HG03097 (cell line): ENCODE results near the gene TMEM132D.

Experiments
- ATAC-seq: cut with Tn5 transposase; IDR thresholded peaks from one replicate; pipeline ENCODE4 v1.9.1; 2021; ENCODE audit not compliant: unreplicated experiment, low FRiP score

TMEM132D gene

DNA sequence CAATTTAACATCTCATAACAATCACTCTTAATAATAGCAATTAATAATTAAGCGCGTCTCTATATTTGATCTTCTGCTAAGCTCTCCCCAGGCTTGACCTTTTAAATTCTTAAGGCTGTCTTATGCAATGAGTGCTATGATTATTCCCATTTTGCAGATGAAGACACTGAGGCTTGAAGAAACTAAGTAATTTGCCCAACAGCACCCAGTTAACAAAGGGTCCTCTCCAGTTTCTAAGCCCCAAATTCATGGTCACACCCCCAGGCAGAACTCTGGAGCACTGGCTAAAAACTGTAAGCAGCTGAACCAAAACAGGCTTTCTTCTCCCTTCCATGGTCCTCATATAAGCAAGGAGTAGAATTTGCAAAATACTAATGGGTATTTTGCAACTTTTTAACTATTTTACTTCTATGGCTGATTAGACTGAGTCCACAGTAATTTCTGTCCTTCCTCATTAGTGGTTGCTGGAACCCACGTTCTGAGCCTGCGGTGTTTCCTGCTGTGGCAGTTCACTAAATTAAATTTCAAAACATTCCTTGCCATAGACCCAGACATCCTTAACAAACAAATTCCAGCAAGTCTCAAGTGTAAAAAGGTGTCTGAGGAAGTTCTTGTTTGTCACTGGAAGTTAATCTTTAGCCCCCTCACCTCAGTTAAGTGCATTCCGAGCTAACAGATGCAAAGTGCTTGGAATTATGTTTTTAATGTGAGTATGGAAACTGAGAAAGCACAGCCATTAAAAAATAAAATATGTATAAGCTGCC lies 76.5 kb downstream of the TMEM132D start:
- ATAC-seq: no peak

DNA sequence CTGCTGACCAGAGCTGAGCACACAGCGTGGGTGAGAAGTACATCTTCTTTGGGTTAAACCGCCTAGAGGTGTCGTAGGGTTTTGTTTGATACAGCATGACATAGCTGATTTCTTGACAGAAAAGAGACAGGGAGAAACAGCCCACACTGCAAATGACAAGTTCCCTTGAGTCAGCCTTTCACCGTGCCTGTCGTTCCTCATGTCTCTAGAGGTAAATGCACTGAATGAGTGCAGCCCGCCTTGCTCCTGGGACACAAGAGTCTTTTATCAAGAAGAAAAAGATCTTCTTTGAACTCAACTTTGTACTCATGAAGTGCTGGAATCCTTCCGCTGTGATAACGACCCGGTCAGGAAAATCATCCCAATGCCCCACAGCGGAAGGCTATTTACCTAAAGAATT lies 77.6 kb downstream of the TMEM132D start:
- no peak for ATAC-seq

DNA sequence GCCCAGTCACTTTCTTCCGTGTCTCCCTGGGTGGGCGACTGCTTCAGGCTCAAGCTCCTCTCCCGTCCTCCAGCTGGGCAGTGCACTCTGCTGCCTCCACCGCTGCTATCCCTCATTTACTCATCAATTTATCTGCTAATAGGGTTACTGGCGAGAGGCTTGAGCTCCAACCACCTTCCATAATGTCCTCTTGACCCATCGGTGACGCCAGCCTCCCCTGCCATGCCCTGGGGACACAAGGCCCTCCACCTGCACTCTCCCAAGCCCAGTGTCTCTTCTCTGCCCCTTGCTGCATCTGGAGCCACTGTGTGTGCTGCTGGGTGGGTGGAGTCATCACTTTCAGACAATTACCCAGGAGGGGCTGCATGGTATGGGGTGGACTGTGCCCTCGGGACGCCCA lies 78.5 kb downstream of the TMEM132D start:
- no peak for ATAC-seq

DNA sequence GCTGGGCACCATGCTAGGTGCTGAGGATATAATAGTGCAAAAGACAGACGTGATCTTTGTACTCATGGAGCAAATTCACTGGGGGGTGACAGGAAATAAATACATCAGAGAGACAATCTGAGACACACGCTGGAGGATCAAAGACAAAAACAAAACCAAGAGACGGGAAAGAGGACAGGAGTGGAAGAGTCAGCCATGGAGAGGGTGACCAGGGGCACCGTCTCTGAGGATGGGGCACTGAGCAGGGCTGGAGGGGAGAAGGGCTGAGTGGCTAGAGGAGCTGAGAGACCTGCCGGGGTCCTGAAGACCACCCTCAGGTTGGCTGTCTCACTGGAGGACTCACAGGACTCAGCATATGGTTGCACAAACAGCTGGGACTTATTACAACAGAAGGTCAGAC lies 81.9 kb downstream of the TMEM132D start:
- no peak for ATAC-seq

DNA sequence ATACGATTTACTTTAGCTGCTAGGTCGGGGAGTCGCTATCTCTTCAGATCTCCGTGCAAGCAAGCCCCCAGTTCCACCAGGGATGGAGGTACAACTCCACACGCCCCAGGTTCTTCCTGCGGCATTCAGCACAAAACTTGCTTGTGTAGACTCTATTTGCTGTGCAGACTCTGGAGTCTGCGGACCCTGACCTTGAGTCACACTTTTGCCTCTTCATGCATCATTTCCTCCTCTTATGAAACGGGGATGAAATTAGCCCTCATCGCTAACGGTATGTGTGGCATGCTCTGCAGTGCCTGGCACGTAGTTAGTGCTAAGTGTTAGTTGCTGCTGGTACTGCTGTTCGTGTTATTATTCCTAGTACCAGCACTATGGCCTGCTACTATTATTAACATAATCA lies 84.4 kb downstream of the TMEM132D start:
- ATAC-seq: no peak

GRCh38 chr12:129815846-129816245 lies 88.0 kb downstream of the TMEM132D start:
- no peak for ATAC-seq

GRCh38 chr12:129811963-129812362 lies 91.9 kb downstream of the TMEM132D start:
- ATAC-seq: no peak

DNA sequence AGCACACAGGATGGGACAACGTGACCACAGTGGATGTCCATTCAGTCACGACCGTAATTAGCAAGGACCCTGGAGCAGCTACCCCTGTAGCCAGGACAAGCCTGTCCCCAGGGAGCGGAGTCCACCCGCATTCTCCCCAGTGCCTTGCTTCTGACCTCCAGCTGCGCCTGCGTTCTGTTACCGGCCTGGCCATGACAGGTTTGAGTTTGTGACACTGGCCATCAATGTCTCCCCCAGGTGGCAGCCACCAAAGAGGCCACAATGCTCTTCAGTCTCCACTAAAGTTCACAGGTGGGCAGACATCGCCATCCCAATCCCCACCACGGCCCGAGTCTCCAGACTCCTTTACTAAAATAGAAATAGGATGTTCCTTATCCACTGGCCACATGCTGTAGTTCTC lies 96.7 kb downstream of the TMEM132D start:
- ATAC-seq: no peak

- ATAC-seq: no peak
Measured at GRCh38 chr12:129791396-129791795, 112.4 kb downstream of the TMEM132D start.

DNA sequence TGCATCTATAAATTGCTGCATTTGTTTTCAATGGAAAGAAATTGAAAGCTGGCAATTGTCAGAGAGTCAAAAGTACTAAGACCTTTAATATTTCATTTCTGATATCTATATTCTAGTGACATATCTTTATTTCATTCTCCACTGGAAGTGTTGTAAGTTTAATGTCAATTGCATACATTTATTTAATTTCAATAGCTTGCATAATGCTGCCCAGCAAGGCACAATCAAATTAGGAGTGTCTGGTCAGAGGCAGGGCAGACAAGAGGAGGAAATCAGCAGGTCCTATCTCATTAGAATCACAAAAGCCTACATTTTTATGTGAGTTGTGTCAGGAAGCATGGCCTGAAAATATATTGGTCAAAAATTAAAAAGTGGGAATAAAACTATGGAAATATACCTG lies 112.9 kb downstream of the TMEM132D start:
- no peak for ATAC-seq

GRCh38 chr12:129790331-129790730 lies 113.5 kb downstream of the TMEM132D start:
- no peak for ATAC-seq

GRCh38 chr12:129789921-129790320 lies 113.9 kb downstream of the TMEM132D start:
- ATAC-seq: no peak

GRCh38 chr12:129788506-129789084 lies 115.2 kb downstream of the TMEM132D start:
- no peak for ATAC-seq

DNA sequence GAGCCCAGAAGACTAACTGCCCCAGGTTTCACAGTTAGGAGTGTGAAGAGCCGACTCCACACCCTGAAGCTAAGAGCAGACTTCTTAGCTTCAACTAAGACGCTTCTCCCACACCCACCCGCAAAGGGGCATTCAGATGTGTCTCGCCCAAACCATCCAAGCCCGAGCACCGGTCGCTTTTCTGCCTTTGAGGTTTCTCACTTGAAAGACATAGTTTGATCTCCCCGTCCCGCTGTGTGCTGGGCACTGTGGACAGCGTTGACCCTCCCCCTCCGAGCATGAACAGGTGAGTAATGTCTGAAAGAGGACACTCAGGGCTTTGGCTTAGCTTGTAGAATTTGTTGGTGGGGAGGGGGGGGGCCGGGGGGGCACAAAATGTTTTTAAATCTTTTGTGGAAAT lies 123.8 kb downstream of the TMEM132D start:
- ATAC-seq: no peak

GRCh38 chr12:129779033-129779432 lies 124.8 kb downstream of the TMEM132D start:
- no peak for ATAC-seq

- no peak for ATAC-seq
Measured at GRCh38 chr12:129776977-129777667, 126.7 kb downstream of the TMEM132D start.

DNA sequence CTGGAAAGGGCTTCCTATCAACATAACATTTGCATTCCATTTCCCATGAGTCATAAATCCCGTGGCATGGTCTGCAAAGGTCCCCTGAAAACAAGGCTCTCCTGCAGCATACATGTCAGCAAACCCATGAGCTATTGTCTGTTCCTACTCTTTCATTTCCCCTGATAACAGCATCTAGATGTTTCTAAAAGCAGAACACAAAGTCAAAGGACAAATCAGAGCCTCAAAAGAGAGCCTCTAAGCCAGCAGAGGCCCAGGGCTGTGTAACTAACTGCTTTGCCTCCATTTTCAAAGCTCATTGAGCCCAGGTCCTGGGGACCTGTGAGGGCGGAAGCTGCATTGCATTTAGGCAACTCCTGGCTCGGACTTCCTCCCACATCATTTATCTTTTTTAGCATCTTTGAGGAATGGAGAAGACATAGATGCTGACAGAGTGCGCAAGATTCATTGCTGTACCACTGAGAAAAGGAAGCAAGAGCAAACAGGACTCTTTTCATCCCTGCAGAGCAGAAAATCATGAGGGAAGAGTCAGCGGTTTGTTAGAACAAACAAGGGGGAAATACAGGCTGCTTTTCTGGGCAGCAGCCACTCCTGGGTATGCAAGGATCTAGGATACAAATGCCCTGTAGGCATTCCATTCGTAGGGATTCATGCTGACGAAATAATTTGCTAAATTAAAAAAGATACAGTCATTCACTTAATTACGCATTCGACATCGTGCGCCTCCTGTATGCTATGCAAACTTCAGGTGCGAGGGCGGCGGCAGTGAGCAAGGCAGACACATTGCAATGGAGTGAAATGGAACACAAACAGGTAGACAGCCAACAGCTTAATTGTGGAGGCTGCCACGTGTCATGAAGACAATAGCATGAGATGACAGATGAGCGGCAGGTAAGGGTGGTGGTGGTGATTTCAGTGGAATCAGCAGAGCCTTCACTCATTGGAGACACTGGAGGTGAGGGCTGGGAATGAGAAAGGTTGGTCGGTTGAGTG lies 131.0 kb downstream of the TMEM132D start:
- no peak for ATAC-seq

- ATAC-seq: no peak
Measured at GRCh38 chr12:129771238-129771637, 132.6 kb downstream of the TMEM132D start.

DNA sequence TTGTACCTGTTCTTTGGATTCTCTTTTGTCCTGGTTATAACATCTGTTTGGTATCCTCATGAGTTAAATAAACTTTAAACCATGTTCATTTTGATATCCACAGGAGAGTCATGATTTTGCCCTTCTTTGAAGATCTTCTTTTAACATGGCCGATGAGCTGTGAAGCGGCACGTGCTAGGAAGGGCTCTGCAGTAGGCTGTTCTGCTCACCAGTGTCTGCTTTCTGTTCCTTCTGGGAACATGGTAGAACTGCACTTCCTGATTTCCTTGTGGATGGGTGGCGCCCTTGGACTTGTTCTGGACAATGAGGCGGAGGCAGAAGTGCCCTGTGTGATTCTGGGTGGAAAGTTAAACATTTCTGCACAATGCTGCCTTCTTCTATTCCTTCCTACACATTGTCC lies 138.1 kb downstream of the TMEM132D start:
- ATAC-seq: no peak

- ATAC-seq: no peak
Measured at GRCh38 chr12:129762436-129762835, 141.4 kb downstream of the TMEM132D start.

DNA sequence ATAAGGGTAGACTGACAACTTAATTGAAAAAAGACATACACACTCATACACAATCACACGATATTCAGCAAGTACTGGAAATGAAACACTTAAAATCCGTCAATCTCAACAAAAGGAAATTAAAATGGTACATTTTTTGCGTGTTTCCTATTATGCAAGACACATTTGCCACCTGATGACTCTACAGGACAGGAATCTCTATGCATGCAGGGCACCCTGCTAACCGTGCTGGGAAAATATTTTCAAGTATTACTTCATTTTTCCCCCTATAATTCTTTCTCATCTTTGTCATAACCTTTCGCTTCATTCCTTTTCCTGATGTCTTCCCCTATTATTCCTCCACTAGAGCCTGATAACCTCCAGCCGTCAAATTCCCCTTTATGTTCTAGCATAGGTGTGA lies 150.2 kb downstream of the TMEM132D start:
- no peak for ATAC-seq
